GM12878 (cell line): ENCODE measurements around the gene CYP2S1. TPM values are rescaled to one million over a fixed set of nuclear protein-coding genes. Genes with fewer than 3 reads are reported as not detected.

Experiments used
- ATAC-seq: fragments of 200-7000 bp; cut with Tn5 transposase; 3 replicates; pipeline ENCODE4 v1.9.1; 2020; ENCODE audit warnings: mild to moderate bottlenecking, moderate library complexity
- BruUV-seq: library from RNA; stranded (reverse); fragments of 400-500 nt; replicated peaks from 2 replicates; lab custom pipeline; 2021; lab: Mats Ljungman, UMichigan
- CTCF ChIA-PET: fragments of 300-600 bp; sonication (Branson Sonifier 250); formaldehyde crosslinking; extraction: SDS; loops from one replicate; lab custom pipeline; 2021; ENCODE audit warnings: inconsistent platforms; lab: Yijun Ruan, JAX
- POLR2A ChIA-PET: fragments of 350-600 bp; formaldehyde crosslinking; extraction: SDS; loops from one replicate; lab custom pipeline; 2021; ENCODE audit warnings: inconsistent platforms; lab: Charles Lee
- RAD21 ChIA-PET: fragments of 300-600 bp; sonication (Branson Sonifier 250); formaldehyde crosslinking; loops from one replicate; lab custom pipeline; 2023; ENCODE audit warnings: antibody characterized with exemption; ENCODE audit not compliant: unreplicated experiment; lab: Charles Lee
- SMC1A ChIA-PET: fragments of 300-600 bp; sonication (Branson Sonifier 250); formaldehyde crosslinking; loops from one replicate; lab custom pipeline; 2023; ENCODE audit not compliant: unreplicated experiment, uncharacterized antibody; lab: Charles Lee
- DNase-seq: peaks from one replicate; pipeline ENCODE4 v3.0.0-alpha.2; 2011; ENCODE audit warnings: low read depth, low spot score
- FAIRE-seq: peaks from 3 replicates; lab custom pipeline; 2011; peaks lifted over from hg19 to GRCh38; lab: Jason Lieb, UNC
- H2AFZ ChIP-seq: 2 replicates; pipeline ENCODE4 v1.6.0; 2011; ENCODE audit warnings: low read depth, low read length, control low read depth; ENCODE audit not compliant: control insufficient read depth
- H3K27ac ChIP-seq: 2 replicates; pipeline ENCODE4 v1.5.1; 2011; ENCODE audit warnings: control low read depth; ENCODE audit not compliant: control insufficient read depth, insufficient read depth
- H3K27me3 ChIP-seq, 2 experiments: replicated peaks in 1 of 2; 2 replicates each; pipeline versions ENCODE4 v1.6.0 to v1.6.1; 2011; ENCODE audit warnings: low read length in 1 of 2; ENCODE audit not compliant: control insufficient read depth in 2 of 2, insufficient read depth in 2 of 2
- H3K36me3 ChIP-seq, 2 experiments: 2 replicates each; pipeline ENCODE4 v1.5.1; 2011; ENCODE audit warnings: low read length in 1 of 2; ENCODE audit not compliant: control insufficient read depth in 2 of 2, insufficient read depth in 2 of 2
- H3K4me1 ChIP-seq: 2 replicates; pipeline ENCODE4 v1.6.1; 2011; ENCODE audit warnings: mild to moderate bottlenecking, low read length, moderate library complexity, mixed read lengths; ENCODE audit not compliant: control insufficient read depth, insufficient read depth
- H3K4me2 ChIP-seq: 2 replicates; pipeline ENCODE4 v1.6.0; 2011; ENCODE audit warnings: control low read depth; ENCODE audit not compliant: control insufficient read depth, insufficient read depth
- H3K4me3 ChIP-seq: fragments of 200-600 bp; sonication (generic); 2 replicates; pipeline ENCODE4 v1.5.1; 2016
- H3K79me2 ChIP-seq: 2 replicates; pipeline ENCODE4 v1.6.0; 2011; ENCODE audit warnings: low read length; ENCODE audit not compliant: control insufficient read depth, insufficient read depth
- H3K9ac ChIP-seq: 2 replicates; pipeline ENCODE4 v1.8.0; 2011; ENCODE audit warnings: low read length, control low read depth, mixed read lengths; ENCODE audit not compliant: control insufficient read depth, insufficient read depth
- H3K9me3 ChIP-seq: replicated peaks from 3 replicates; pipeline ENCODE4 v1.5.1; 2011; ENCODE audit warnings: mild to moderate bottlenecking, low read length; ENCODE audit not compliant: control insufficient read depth, insufficient read depth
- H4K20me1 ChIP-seq: 2 replicates; pipeline ENCODE4 v1.6.0; 2011; ENCODE audit not compliant: control insufficient read depth, insufficient read depth
- ASH2L ChIP-seq: fragments of 300-600, 200-600 bp; sonication (generic); IDR thresholded peaks from 2 replicates; pipeline ENCODE4 v1.6.1; 2017; ENCODE audit warnings: low read depth, mild to moderate bottlenecking, borderline replicate concordance
- BCLAF1 ChIP-seq: fragments of 450-650 bp; IDR thresholded peaks from 2 replicates; pipeline ENCODE4 v1.6.1; 2017; ENCODE audit warnings: antibody characterized with exemption, mild to moderate bottlenecking, moderate library complexity
- E4F1 ChIP-seq: fragments of 450-650 bp; IDR thresholded peaks from 2 replicates; pipeline ENCODE4 v1.6.1; 2018; ENCODE audit warnings: borderline replicate concordance, mild to moderate bottlenecking; ENCODE audit not compliant: partially characterized antibody
- FOXM1 ChIP-seq: IDR thresholded peaks from 2 replicates; pipeline ENCODE4 v1.6.1; 2012; ENCODE audit warnings: low read depth, mild to moderate bottlenecking, inconsistent platforms, low read length, moderate library complexity
- HDGF ChIP-seq: fragments of 450-650 bp; IDR thresholded peaks from 2 replicates; pipeline ENCODE4 v1.6.1; 2016; ENCODE audit warnings: antibody characterized with exemption
- PAX8 ChIP-seq: fragments of 450-650 bp; IDR thresholded peaks from 2 replicates; pipeline ENCODE4 v1.6.1; 2017; ENCODE audit warnings: mild to moderate bottlenecking, moderate library complexity
- PKNOX1 ChIP-seq: fragments of 450-650 bp; IDR thresholded peaks from 2 replicates; pipeline ENCODE4 v1.6.1; 2016; ENCODE audit warnings: mild to moderate bottlenecking
- RBBP5 ChIP-seq: fragments of 200-600 bp; sonication (generic); conservative IDR thresholded peaks from 2 replicates; pipeline ENCODE4 v1.6.1; 2016
- SPI1 ChIP-seq: IDR thresholded peaks from 2 replicates; pipeline ENCODE4 v1.6.1; 2011; ENCODE audit warnings: low read depth, mild to moderate bottlenecking, low read length, moderate library complexity, borderline replicate concordance; ENCODE audit not compliant: insufficient read depth
- STAT3 ChIP-seq: IDR thresholded peaks from 2 replicates; pipeline ENCODE4 v1.6.1; 2011; ENCODE audit warnings: low read depth, low read length, improper control_type of control experiment
- SUZ12 ChIP-seq: fragments of 200-600 bp; sonication (generic); IDR thresholded peaks from one replicate; pipeline ENCODE4 v1.6.1; 2018; ENCODE audit warnings: antibody characterized with exemption, mild to moderate bottlenecking; ENCODE audit not compliant: unreplicated experiment
- USF2 ChIP-seq: IDR thresholded peaks from 2 replicates; pipeline ENCODE4 v1.6.1; 2011; ENCODE audit warnings: low read depth, low read length, improper control_type of control experiment, borderline replicate concordance
- WGBS: methylation state at CpG from one replicate; pipeline ENCODE4 v1.1.6; 2016; ENCODE audit warnings: low lambda C conversion rate; ENCODE audit not compliant: insufficient replicate concordance, insufficient coverage; ENCODE audit errors: missing lambda C conversion rate; 5-methylcytosine and 5-hydroxymethylcytosine counted together
- in situ Hi-C: fragments of 300-500 bp; cut with MboI; formaldehyde crosslinking; loops from 9 replicates; pipeline ENCODE4 v1.14.3; 2018; ENCODE audit warnings: mixed read lengths
- intact Hi-C: fragments of 100-400 bp; cut with micrococcal nuclease; formaldehyde crosslinking; loops from one replicate; pipeline ENCODE4 v1.14.2; 2022; ENCODE audit not compliant: unreplicated experiment
- polyA plus RNA-seq, 11 experiments: library from polyadenylated mRNA; depleted of rRNA in 4 of 11; unstranded in 6 of 11; stranded (reverse) in 5 of 11; fragments of >200 nt; fragmentation: Nextera tagmentation in 4 of 11; fragmentation: Illumina TruSeq in 1 of 11; extraction: Ambion mirVana in 4 of 11; extraction: Trizol in 1 of 11; gene quantifications; 1 replicate in 1 of 11; 2 replicates in 10 of 11; pipeline versions ENCODE4 v1.2.1 to v1.2.3, GENCODE V29; 2011 to 2016; ENCODE audit warnings: inconsistent platforms in 2 of 11, missing spikeins in 2 of 11, low read depth in 1 of 11
- total RNA-seq, 4 experiments: library from RNA; depleted of rRNA in 3 of 4; stranded (reverse); fragments of >200 nt in 3 of 4; fragmentation: Illumina TruSeq in 1 of 4; extraction: Trizol in 1 of 4; gene quantifications; 2 replicates each; pipeline versions ENCODE4 v1.2.1 to v1.2.3, GENCODE V29; 2013 to 2021

CYP2S1 gene
- total and polyA plus RNA-seq, 10 of the 15 experiments (the other 5 are each of a cell fraction or from before 2014, with no cell fraction given) = 0.03 to 0.28 (median 0.12) TPM; not detected in 2

- Histone ChIP-seq H3K4me2 (no peak overlapping the region), H3K9me3 (no peaks in the 10 kb centered on the region), H4K20me1 (no peaks in the 10 kb centered on the region), H3K36me3 (no peaks in the 10 kb centered on the region), H3K9ac (no peak overlapping the region), H3K27ac (no peak overlapping the region), H2AFZ (no peak overlapping the region), H3K27me3 (no peaks in the 10 kb centered on the region), H3K4me3 (no peak overlapping the region), H3K79me2 (no peaks in the 10 kb centered on the region), H3K4me1 (no peaks in the 10 kb centered on the region)
- DNase-seq = no peak
- CTCF ChIA-PET = no interaction called here
- 59% methylated on average over 2 of the region's 2 CpGs for WGBS
- no peak for TF ChIP-seq SPI1
- TF ChIP-seq PAX8 = no peak
- no peak for TF ChIP-seq PKNOX1
- no peak for TF ChIP-seq HDGF
- no peak for TF ChIP-seq SUZ12
- no peak for TF ChIP-seq USF2
- no peak for TF ChIP-seq ASH2L
- no peak for TF ChIP-seq RBBP5
- TF ChIP-seq FOXM1 = no peak
- no peak for TF ChIP-seq E4F1
- TF ChIP-seq BCLAF1 = no peak
- TF ChIP-seq STAT3 = no peak
- FAIRE-seq = no peak
- POLR2A ChIA-PET = interaction anchor here (0.6 kb wide), 1 partner anchor 269 kb away, joined by 3 read pairs; no protein-coding TSS in a partner anchor
- ATAC-seq = no peak
- in situ Hi-C loops (loop anchor here (10.0 kb wide), 1 partner anchor 505 kb away; no protein-coding TSS in a partner anchor), intact Hi-C loops (no loop called here)
- RAD21 ChIA-PET = no interaction called here
- BruUV-seq = no TSS peak
- SMC1A ChIA-PET = no interaction called here
Observed at GRCh38 chr19:41159881-41160280, 33.1 kb upstream of the CYP2S1 start.
